A673 (cell line): Measurements from ENCODE around the gene HRC.

ENCODE experiments used
- CTCF ChIP-seq: fragments of 300-800, 200-600 bp; sonication (generic); conservative IDR thresholded peaks from 2 replicates; pipeline ENCODE4 v1.5.1; 2017; ENCODE audit warnings: low read depth, mild to moderate bottlenecking, antibody characterized with exemption, low read length, moderate library complexity, mixed read lengths
- EZH2 ChIP-seq: fragments of 200-600 bp; sonication (generic); IDR thresholded peaks from 2 replicates; pipeline ENCODE4 v1.6.1; 2017; ENCODE audit warnings: borderline replicate concordance, low read depth, mild to moderate bottlenecking, mixed read lengths, antibody characterized with exemption, low read length; ENCODE audit not compliant: poor library complexity, severe bottlenecking

DNA sequence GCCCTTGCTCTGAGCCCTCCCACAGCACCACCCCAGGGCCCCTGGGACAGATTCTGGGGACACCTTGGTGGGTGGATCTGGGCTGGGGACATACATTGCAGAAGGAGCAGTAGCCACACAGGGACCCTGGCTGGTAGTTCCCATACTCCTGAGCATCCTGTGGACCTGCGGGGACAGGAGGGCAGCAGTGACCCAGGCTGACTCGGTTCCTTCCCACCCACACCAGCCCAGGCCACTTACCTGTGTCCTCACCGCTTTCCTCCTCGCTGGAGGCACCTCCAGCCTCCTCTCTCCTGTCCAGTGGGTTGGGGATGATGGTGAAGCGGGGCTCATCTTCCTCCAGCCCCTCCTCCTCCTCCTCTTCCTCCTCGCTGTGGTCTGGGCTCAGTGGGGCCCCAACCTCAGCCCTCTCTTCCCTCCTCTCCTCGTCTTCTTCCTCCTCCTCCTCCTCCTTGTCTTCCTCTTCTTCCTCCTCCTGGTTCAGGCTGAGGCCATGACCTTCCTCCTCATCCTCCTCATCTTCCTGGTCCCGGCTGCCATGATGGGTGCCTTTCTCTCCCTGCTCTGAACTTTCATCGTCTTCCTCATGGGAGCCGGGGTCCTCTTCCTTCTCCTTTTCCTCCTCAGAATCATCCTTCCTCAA lies 1.9 kb downstream of the HRC start:
- no peak for TF ChIP-seq CTCF
- TF ChIP-seq EZH2, result no peak
